HL-60 (cell line): ENCODE data around the gene DNAH10.

Experiments used
- DNase-seq, 2 experiments: peaks; one replicate each; pipeline ENCODE4 v3.0.0-alpha.2; 2010 to 2020; ENCODE audit warnings: low read depth in 1 of 2, low spot score in 1 of 2
- H3K27ac ChIP-seq: fragments of 250-450 bp; sonication (Bioruptor Pico); replicated peaks from 2 replicates; pipeline ENCODE4 v1.5.1; 2020; ENCODE audit warnings: mild to moderate bottlenecking, moderate library complexity
- H3K27me3 ChIP-seq: fragments of 250-450 bp; sonication (Bioruptor Pico); 2 replicates; pipeline ENCODE4 v1.5.1; 2021; ENCODE audit warnings: mild to moderate bottlenecking, moderate library complexity; ENCODE audit not compliant: insufficient read depth, poor library complexity, severe bottlenecking
- H3K4me3 ChIP-seq: replicated peaks from 2 replicates; pipeline ENCODE4 v1.5.1; 2011; ENCODE audit warnings: mild to moderate bottlenecking, control low read depth, low read length; ENCODE audit not compliant: insufficient read depth
- GABPA ChIP-seq: IDR thresholded peaks from 2 replicates; pipeline ENCODE4 v1.6.1; 2012; ENCODE audit warnings: low read depth
- POLR2AphosphoS5 ChIP-seq: IDR thresholded peaks from 2 replicates; pipeline ENCODE4 v1.6.1; 2012; ENCODE audit warnings: low read depth
- SPI1 ChIP-seq: IDR thresholded peaks from 2 replicates; pipeline ENCODE4 v1.6.1; 2012; ENCODE audit warnings: low read depth, mild to moderate bottlenecking, borderline replicate concordance
- TF ChIP-seq, protein P1 (sequence below): IDR thresholded peaks from one replicate; pipeline ENCODE4 v1.5.1; 2011; ENCODE audit warnings: low read length, control low read depth, inconsistent platforms; ENCODE audit not compliant: insufficient read depth
- TF ChIP-seq, protein P2 (sequence below): IDR thresholded peaks from 2 replicates; pipeline ENCODE4 v1.6.1; 2012; ENCODE audit warnings: low read depth; ENCODE audit not compliant: insufficient replicate concordance

The DNAH10 gene

DNA sequence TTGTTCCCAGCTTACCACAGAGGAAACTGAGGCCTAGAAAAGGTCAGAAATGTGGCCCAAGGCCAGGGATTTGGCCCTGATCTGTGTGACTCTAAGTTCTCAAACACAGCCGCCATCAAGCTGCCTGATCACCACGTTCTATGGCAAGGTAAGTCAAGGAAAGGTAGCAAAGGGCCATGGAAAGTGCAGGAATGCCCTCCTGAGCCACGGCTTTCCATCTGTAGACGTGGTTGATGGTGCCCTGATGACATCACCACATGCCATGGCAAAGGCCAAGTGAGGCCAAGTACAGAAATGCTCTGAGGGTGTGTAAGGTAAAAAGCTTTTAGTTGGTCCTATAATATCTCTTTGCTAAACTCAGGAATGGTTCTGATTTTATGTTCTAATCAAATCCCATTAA lies 99.3 kb downstream of the DNAH10 start:
- H3K27ac ChIP-seq, result no peak overlapping the region
- H3K27me3 ChIP-seq, result no peaks in the 10 kb centered on the region
- no peak for TF ChIP-seq GABPA
- no peak for TF ChIP-seq POLR2AphosphoS5
- TF ChIP-seq, protein P1, sequence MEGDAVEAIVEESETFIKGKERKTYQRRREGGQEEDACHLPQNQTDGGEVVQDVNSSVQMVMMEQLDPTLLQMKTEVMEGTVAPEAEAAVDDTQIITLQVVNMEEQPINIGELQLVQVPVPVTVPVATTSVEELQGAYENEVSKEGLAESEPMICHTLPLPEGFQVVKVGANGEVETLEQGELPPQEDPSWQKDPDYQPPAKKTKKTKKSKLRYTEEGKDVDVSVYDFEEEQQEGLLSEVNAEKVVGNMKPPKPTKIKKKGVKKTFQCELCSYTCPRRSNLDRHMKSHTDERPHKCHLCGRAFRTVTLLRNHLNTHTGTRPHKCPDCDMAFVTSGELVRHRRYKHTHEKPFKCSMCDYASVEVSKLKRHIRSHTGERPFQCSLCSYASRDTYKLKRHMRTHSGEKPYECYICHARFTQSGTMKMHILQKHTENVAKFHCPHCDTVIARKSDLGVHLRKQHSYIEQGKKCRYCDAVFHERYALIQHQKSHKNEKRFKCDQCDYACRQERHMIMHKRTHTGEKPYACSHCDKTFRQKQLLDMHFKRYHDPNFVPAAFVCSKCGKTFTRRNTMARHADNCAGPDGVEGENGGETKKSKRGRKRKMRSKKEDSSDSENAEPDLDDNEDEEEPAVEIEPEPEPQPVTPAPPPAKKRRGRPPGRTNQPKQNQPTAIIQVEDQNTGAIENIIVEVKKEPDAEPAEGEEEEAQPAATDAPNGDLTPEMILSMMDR, result no peak
- TF ChIP-seq, protein P2, sequence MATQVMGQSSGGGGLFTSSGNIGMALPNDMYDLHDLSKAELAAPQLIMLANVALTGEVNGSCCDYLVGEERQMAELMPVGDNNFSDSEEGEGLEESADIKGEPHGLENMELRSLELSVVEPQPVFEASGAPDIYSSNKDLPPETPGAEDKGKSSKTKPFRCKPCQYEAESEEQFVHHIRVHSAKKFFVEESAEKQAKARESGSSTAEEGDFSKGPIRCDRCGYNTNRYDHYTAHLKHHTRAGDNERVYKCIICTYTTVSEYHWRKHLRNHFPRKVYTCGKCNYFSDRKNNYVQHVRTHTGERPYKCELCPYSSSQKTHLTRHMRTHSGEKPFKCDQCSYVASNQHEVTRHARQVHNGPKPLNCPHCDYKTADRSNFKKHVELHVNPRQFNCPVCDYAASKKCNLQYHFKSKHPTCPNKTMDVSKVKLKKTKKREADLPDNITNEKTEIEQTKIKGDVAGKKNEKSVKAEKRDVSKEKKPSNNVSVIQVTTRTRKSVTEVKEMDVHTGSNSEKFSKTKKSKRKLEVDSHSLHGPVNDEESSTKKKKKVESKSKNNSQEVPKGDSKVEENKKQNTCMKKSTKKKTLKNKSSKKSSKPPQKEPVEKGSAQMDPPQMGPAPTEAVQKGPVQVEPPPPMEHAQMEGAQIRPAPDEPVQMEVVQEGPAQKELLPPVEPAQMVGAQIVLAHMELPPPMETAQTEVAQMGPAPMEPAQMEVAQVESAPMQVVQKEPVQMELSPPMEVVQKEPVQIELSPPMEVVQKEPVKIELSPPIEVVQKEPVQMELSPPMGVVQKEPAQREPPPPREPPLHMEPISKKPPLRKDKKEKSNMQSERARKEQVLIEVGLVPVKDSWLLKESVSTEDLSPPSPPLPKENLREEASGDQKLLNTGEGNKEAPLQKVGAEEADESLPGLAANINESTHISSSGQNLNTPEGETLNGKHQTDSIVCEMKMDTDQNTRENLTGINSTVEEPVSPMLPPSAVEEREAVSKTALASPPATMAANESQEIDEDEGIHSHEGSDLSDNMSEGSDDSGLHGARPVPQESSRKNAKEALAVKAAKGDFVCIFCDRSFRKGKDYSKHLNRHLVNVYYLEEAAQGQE, result no peak
- no peak for TF ChIP-seq SPI1
- no peak overlapping the region for H3K4me3 ChIP-seq
- DNase-seq, result no peak

DNA sequence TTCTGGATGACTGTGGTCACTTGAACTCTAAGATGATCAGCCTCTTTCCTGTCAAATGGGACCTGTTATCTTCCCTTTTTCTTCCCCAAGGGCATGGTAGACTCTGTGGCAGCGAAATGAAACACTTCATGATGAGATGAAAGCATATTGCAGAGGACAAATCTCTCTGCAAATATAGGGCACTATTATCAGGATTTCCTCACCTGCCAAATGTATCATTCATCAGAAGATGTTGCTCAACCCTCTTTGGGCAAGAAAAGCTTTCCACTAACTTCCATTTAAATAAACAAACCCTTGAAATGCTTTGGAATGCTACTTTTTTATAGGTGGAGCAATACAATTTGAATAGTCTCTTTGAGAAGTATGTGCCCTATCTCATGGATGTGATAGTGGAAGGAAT lies 105.0 kb downstream of the DNAH10 start:
- no peak overlapping the region for H3K27ac ChIP-seq
- no peak overlapping the region for H3K4me3 ChIP-seq
- TF ChIP-seq, protein P2, result no peak
- no peak for TF ChIP-seq SPI1
- TF ChIP-seq, protein P1, result no peak
- TF ChIP-seq GABPA, result no peak
- no peak for TF ChIP-seq POLR2AphosphoS5
- DNase-seq, result no peak
- H3K27me3 ChIP-seq, result no peaks in the 10 kb centered on the region

DNA sequence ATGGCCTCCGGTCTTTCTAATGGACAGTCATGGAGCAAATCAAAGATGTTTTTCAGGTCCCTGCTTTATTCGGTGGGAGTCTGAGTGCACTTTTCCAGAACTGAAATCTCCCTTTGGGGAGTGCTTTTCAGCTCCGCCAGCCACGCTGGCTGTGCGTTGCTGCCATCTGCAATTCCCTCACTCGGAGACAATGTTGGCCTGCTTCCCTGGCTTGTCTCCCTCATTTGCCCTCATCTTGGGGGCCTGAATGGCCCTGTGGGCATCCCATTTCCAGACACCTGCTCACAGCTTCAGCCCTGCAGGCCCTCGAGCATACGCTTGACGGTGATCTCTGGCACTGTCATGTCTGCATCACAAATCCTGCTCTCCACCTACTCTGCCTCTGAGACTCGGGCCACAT lies 106.7 kb downstream of the DNAH10 start:
- TF ChIP-seq SPI1 (no peak), POLR2AphosphoS5 (no peak), GABPA (no peak)
- TF ChIP-seq, protein P1, result no peak
- TF ChIP-seq, protein P2, result no peak
- Histone ChIP-seq H3K27me3 (no peaks in the 10 kb centered on the region), H3K4me3 (no peak overlapping the region), H3K27ac (no peak overlapping the region)
- DNase-seq, result no peak
